Measurements from ENCODE around the gene PPFIA3.

The PPFIA3 gene

GRCh38 chr19:49148784-49149651 lies 29.7 kb downstream of the PPFIA3 start:
- in situ Hi-C loops (cut with MboI; ENCODE audit: low sequenced_read_pairs): no loop called here

GRCh38 chr19:49149652-49150105 lies 30.3 kb downstream of the PPFIA3 start:
- in situ Hi-C loops (cut with MboI; ENCODE audit: low sequenced_read_pairs): no loop called here

- in situ Hi-C loops (cut with MboI; ENCODE audit: low sequenced_read_pairs): no loop called here
Observed at GRCh38 chr19:49150106-49150943, 31.0 kb downstream of the PPFIA3 start.

DNA sequence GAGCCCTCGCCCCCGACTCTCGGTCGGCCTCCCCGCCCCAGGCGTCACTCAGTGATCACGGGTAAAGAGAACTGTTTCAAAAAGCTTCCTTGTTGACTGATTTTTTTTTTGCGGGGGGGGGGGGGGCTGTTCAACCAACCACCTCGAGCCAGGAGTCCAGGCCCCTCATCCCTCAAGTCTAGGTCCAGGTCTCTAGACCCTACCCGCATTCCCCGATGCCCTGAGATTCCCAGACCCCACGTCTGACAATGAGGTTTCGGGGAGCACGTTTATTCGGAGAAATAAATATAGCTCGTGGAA lies 31.6 kb downstream of the PPFIA3 start:
- in situ Hi-C loops (cut with MboI; ENCODE audit: low sequenced_read_pairs): no loop called here

GRCh38 chr19:49151267-49152118 lies 32.1 kb downstream of the PPFIA3 start:
- in situ Hi-C loops (cut with MboI; ENCODE audit: low sequenced_read_pairs): no loop called here

DNA sequence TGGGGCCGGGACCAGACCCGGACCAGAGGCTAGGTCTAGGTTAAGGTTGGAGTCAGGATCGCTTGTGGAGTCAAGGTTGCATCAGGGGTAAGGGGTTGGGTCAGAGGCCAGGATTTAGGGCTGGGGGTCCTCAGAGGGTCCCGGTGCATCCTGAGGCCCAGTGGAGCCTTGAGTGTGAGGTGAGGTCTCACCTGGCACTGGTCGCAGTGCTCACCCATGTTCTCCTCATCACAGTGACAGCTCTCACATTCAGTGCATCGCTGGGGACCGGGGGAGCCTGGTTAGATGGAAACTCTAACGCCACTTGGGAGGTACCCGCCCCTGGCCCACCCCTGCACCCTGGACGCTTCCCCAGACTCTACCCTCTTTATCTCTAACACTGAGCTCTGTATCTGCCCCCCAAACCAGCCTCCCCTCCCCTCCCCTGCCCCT lies 32.8 kb downstream of the PPFIA3 start:
- in situ Hi-C loops (cut with MboI; ENCODE audit: low sequenced_read_pairs): no loop called here

GRCh38 chr19:49153167-49153809 lies 33.9 kb downstream of the PPFIA3 start:
- in situ Hi-C loops (cut with MboI; ENCODE audit: low sequenced_read_pairs): no loop called here

GRCh38 chr19:49154279-49154678 lies 34.9 kb downstream of the PPFIA3 start:
- in situ Hi-C loops (cut with MboI; ENCODE audit: low sequenced_read_pairs): no loop called here

DNA sequence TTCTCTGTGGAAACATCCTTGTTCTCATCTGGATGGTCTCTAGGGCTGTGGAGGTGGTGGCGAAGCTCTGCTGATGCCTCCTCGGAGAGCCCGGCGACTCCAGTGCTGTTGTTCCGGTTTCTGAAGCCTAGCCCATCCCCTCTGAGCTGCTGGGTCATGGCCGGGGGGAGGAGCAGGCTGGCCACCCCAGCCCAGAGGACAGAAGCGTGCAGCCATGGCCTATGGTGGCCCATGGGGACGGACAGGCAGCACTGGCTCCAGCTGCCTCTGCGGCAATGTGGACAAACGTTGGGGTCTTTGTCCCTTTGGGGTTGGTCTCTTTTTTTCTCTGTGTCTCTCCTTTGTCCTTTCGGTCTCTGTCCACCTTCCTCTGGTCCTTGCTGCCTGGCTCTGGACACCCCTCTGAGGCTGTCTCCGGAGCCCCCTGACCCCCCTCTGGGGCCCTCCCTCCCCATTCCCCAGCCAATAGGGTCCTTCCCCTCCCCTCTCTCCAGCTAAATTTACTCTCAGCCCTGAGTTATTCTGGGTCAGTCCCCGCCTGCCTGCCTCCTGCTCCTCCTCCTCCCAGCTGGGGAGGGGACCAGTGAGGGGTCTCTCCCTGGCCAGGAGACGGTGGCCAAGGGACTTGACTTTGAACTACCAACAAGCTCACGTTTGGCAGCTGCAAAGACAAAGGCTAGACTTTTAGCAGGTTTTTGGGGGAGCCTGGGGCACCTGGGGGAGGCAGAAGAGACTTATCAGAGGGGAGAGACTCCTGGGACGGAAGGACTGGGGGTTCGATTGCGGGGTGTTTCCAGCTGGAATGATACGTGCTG lies 35.9 kb downstream of the PPFIA3 start, which contains the start of gene HRC:
HRC (minus strand) TSS at position 392 of the 815 bp plus-strand sequence; CDS start at position 233, 159 bp downstream.
- in situ Hi-C loops (cut with MboI; ENCODE audit: low sequenced_read_pairs): no loop called here

DNA sequence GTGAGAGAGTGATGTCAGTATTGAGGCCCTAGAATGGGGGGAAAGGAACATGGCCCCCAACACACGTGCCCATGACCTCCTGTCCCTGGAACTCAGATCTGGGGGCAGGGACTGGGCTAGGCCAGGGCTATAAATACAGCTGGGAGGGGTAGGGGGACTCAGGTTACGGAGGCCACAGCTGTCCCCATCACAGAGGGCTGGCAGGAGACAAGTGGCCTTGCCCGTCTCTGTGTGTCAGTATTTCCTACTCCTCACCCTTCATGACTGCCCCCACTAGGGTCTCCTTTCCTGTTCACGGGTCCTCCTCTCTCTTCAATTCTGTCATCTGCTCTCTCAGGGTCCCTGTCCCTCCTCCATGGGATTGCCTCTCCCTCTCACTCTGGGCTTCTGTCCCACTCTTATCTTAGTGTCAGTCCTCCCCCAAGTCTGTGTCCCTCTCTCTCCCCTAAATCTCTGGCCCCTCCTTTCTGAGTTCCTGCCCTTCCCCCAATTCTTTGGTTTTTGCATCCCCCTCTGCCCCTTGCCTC lies 36.5 kb downstream of the PPFIA3 start:
- in situ Hi-C loops (cut with MboI; ENCODE audit: low sequenced_read_pairs): no loop called here

GRCh38 chr19:49157445-49158224 lies 38.3 kb downstream of the PPFIA3 start, which contains the start of gene TRPM4:
TRPM4 (plus strand) TSS chr19:49157792; CDS start chr19:49157867, 75 bp downstream.
- in situ Hi-C loops (cut with MboI; ENCODE audit: low sequenced_read_pairs): no loop called here

DNA sequence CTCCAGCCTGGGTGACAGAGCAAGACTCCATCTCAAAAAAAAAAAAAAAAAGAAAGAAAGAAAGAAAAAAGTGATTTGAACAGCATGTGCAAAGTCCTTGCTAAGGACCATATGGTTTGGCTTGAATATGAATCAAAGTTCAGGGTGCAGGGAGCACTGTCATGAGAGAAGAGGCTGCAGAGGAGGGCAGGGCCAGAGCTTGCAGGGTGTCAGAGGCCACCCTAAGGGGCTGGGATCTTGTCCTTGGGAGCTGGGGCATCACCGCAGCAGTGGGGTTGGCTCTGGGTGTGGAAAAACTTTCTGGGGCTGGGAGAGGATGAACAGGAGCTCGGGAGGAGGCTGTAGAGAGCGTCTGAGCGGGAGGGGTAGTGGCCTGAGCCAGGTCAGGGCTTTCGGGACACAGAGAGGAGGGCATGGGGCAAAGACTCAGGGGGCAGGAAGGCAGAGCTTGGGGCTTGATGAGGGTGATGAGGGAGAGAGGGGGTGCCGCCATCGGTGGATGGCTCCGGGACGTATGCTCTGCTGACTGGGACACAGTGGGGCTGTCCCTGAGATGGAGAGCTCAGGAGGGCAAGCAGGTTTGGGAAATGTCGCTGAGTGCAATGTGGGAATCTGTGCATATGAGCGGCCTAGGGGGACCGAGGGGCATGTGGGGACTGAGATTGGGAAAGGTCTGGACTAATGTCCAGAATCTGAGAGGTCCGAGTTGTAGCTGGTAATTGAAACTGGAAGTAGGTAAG lies 41.3 kb downstream of the PPFIA3 start:
- in situ Hi-C loops (cut with MboI; ENCODE audit: low sequenced_read_pairs): no loop called here

GRCh38 chr19:49161987-49162386 lies 42.6 kb downstream of the PPFIA3 start:
- in situ Hi-C loops (cut with MboI; ENCODE audit: low sequenced_read_pairs): no loop called here

DNA sequence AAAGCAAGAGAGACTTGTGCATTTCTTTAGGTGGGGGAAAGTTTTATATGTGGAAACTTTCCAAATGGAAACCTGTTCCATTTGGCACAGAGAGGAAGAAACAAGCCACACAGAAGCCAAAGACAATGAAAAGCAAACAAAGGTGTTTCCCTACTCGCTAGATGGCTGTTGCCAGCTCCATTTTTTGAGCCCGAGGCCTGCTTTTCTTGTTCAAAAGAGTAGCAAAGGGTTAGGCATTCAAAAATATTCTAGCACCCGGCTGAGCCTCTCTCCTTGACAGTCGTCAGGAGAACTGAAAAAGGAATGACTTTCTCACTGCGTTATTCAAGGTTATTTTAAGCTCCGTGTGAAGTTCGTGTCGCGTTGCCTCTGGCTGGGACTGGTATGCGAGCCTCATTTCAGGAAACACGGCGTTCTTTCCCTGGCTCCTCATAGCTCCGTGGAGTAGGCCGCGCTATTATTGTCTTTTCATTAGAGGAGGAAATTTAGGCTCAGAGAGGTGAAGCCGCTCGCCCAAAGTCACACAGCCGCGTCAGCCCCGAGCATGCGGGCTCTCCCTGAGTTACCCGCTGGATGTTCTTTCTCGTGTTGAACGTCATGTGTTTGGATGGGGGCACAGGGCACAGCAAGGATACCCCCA lies 45.9 kb downstream of the PPFIA3 start:
- in situ Hi-C loops (cut with MboI; ENCODE audit: low sequenced_read_pairs): no loop called here

DNA sequence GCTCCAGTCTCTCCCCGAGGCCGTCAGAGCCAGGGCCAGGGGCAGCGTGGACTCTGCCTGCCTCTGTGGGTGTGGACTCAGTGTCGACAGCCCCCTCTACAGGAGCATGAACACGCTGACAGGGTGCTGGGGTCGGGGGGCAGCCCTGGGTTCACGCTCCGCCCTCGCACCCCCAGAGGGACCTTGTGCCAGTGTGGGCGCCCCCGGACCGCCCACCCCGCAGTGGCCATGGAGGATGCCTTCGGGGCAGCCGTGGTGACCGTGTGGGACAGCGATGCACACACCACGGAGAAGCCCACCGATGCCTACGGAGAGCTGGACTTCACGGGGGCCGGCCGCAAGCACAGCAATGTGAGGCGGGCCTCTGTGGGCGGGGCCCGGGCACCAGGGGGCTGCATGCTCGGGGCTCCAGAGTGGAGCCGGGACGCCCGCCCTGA lies 46.5 kb downstream of the PPFIA3 start:
- in situ Hi-C loops (cut with MboI; ENCODE audit: low sequenced_read_pairs): no loop called here

DNA sequence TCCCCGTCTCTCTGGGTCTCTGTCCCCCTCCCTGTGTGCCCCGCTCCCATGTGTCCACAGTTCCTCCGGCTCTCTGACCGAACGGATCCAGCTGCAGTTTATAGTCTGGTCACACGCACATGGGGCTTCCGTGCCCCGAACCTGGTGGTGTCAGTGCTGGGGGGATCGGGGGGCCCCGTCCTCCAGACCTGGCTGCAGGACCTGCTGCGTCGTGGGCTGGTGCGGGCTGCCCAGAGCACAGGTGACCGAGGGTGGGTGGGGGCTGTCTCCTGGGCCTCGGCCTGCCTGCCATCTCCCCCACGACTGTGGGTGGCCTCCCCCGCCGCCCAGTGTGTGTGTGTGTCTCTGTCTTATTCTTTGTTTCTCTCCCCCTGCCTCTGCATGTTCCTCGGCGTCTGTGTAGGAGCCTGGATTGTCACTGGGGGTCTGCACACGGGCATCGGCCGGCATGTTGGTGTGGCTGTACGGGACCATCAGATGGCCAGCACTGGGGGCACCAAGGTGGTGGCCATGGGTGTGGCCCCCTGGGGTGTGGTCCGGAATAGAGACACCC lies 48.6 kb downstream of the PPFIA3 start:
- in situ Hi-C loops (cut with MboI; ENCODE audit: low sequenced_read_pairs): no loop called here

- in situ Hi-C loops (cut with MboI; ENCODE audit: low sequenced_read_pairs): no loop called here
Observed at GRCh38 chr19:49168421-49168820, 49.1 kb downstream of the PPFIA3 start.
